NCI-H146 treated with DMSO at 0.1 percent for 48 hours (cell line): Measurements from ENCODE around the gene SLC6A3.
"Not testable (repeated sequence)": the region's sequence is repeated elsewhere in the genome, so short reads cannot be mapped to it uniquely, and the experiment has no call there.

Source experiments
- DNase-seq: peaks from one replicate; lab custom pipeline; 2025; ENCODE audit not compliant: unreplicated experiment; lab: John Stamatoyannopoulos, UW

Gene SLC6A3

DNA sequence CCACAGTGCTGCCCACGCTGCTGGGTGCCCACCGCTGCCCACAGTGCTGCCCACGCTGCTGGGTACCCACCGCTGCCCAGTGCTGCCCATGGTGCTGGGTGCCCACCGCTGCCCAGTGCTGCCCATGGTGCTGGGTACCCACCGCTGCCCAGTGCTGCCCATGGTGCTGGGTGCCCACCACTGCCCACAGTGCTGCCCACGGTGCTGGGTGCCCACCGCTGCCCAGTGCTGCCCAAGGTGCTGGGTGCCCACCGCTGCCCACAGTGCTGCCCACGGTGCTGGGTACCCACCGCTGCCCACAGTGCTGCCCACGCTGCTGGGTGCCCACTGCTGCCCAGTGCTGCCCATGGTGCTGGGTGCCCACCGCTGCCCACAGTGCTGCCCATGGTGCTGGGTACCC is 22.7 kb downstream of the SLC6A3 start:
- not testable (repeated sequence) for DNase-seq

DNA sequence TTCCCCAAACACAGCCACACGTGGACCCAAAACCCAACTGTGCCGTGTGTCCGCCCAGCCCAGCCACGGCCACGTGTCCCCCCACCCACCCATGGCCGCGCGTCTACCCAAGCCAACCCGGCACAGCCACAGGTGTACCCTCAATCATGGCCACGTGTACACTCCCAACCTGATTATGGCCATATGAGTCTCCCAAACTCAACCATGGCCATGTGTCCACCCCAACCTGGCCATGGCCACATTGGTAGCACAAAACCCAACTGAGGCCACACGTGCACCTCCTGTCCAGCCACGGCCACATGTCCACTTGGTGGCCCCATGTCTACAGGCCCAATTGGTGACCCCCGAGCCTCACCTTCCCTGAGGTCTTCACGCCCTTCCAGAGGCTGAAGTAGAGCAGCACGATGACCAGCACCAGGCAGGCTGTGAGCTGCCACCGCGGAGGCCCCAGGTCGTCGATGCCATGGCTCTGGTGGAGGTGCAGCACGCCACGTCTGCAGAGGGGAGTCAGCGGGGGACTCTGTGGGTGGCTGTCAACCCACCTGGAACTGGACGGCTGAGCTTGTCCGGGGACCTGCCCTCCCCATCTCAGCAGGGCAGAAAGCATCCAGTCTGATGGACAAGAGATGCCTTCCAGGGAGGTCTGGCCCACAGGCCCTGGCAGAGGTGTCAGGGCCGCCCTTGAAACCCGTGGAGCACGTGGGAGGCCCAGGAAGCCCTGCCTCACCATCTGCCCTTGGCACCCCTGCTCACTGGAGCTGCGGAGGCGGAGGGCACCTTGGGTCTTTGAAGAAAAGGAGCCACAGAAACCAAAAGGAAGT is 23.5 kb downstream of the SLC6A3 start:
- no peak for DNase-seq

DNA sequence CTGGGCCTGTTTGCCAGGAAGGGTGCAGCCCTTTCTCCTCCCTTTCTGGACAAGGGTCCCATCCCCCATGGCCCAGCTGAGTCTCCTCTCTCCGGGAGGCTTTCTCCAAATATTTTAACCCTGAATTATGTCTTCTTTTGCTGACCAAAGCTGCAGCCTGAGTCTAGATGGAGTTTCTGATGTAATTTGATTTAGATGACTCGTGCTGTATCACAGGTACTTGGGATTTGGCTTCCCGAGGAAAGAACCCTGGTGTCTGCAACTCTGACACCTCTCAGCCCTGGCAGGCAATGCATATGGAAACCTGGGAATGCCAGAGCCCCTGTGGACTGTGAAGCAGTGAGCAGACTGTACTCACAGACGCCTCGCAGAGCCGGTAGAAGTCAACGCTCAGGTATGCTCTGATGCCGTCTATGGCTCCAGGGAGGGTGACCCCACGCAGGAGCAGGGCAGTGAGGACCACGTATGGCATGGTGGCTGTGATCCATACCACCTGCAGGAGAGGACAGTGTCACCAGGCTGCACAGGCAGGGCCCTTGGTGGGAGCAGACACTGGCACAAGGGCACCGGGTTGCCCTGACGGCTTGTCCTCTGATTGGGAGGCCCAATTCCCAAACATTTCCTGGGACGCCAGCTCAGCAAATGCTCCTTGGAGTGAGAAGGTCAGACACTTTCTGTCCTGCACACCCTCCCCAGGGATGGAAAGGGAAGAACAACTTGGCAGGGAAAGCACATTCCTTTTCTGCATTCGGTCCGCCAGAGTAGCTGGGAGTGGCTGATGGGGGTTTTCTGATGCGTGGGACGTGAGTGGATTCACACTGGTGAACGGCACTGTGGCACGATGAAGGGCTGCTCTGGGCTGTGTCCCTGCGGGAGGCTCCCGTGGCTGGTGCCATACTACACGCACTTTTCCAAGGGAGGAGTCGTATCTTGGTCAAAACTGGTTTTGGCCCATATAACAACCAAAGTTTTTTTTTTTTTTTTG is 24.7 kb downstream of the SLC6A3 start:
- no peak for DNase-seq

DNA sequence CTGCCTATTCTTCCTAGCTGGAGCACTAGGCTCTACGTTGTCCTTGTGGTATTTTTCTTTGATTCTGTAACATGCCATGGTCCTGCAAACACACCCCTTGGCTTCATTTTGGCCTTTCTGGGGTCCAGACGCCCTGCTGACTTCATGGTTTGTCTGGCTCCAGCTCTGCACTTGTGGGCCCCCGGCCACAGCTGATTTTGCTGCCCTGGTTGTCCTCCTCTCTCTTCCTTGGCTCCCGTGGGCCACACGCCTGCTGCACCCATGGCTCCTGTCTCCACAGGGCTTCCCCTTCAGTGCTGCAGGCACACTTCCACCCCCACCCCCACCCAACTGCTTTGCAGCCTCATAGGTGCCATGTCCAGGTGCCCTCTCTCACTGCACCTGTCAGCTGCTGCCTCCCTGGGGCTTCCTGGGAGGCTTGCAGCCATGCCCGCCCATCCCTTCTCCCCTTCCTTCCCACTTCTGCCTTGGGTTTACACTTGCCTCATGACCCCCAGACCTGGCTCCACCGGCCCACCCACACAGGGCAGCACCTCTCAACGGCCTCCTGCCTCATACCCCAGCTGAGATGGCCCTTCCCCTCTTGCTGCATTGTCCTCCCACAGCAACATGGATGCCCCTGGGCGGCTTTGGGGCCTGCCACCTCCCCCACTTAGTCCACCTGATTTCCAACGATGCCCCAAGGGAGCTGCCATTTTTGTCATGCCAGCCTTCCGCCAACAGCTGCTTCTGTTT is 25.6 kb downstream of the SLC6A3 start:
- no peak for DNase-seq

DNA sequence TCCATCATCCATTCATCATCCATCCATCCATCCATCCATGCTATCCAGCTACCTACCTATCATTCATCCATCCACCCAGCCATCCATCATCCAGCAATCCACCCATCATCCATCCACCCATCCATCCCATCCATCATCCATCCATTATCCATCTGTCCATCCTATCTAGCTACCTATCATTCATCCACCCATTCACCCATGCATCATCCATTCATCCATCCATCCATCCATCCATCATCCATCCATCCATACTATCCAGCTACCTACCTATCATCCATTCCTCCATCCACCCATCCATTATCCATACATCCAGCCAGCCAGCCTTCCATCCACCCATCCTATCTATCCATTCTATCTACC is 26.3 kb downstream of the SLC6A3 start:
- no peak for DNase-seq

DNA sequence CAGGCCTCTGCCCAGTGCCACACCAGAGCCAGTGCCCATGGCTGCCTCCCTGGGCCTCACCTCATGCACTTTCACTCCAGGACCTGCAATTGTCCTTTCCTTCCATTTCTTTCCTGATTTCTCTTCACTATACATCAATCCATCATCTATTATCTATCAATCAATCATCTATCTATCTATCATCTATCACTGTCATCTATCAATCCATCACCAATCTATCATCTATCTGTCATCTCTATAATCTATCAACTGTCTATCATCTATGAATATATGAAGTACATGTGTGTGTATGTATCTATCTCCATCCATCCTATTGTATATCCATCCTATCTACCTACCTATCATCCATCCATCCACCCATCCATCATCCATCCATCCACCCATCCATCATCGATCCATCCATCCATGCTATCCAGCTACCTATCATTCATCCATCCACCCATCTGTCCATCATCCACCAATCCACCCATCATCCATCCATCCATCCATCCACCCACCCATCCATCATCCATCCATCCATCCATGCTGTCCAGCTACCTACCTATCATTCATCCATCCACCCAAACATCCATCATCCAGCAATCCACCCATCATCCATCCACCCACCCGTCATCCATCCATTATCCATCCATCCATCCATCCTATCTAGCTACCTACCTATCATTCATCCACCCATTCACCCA is 26.9 kb downstream of the SLC6A3 start:
- no peak for DNase-seq

DNA sequence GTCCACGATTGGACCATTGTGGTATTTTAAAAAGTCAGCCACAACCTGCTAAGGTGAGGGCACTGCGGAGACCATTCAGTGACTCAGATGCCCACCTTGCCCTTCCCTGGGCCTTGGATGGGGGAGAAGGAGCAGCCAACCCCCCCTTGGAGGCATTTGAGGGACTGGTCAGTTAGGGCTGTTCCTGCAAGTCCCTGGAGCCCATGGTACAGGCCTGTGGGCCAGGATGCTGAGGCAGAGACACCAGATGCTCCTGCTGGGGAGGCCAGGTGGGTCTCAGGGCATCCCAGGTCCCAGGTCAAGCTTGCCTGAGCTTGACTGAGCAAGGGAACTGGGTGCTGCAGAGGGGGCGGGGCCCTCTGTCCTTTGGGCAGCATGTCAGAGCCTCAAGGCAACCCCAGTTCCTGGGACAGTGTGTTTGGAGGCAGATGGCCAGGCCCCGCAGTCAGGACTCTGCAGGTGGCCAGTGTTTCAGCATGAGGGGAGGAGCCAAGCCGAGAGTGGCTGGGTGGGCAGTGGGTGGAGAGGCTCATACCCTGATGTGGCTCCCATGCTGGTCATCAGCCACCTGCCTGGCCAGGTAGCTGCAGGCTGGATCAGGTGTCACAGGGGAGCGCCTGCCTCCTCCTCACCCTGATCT is 27.5 kb downstream of the SLC6A3 start:
- peak; percentile 51 for DNase-seq

DNA sequence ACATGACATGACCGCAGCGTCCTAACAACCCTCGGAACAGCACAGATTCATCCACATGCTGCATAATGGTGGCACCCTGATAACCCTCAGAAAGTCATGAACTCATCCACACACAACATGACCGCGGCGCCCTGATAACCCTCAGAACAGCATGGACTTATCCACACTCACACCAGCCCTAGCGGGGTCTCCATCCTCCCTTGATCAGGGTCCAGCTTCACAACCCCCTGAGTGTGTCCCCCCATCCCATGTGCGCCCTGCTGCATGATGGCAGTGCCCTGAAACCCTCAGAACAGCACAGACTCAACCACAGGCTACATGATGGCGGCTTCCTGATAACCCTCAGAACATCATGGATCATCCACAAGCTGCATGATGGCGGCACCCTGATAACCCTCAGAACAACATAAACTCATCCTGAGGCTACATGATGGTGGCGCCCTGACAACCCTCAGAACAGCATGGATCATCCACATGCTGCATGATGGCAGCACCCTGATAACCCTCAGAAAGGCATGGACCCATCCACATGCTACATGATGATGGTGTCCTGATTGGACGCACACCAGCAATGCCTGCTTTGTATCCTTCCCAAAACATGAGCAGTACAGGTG is 28.3 kb downstream of the SLC6A3 start:
- DNase-seq, result no peak

DNA sequence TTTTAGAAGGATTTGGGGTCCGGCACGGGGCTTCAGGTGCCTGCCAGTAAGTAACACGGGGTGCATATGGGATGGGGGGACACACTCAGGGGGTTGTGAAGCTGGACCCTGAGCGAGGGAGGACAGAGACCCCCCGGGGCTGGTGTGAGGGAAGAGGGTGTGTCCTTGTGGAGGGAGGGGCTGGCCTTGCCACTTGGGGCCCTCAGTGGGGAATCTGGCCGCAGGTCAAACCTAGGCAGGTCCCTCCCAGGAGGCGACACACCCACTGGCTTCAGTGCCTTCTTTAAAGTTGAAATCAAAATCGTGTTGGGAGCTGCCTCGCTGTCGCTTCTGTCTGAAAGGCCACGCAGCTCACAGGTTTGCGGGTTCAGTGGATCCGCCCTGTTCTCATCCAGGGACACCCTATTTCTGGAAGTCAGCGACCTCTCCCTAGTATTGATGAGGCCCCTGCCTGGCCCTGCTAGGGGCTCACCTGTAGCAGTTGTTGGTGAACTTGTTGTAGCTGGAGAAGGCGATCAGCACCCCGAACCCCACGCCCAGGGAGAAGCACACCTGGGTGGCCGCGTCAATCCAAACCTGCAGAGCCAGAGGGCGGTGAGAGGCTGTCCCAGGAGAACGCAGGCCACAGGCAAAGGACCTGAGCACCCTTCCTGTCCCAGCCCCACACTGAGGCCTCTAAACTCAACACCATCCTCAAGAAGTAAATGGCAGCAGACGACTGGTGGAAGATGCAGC is 29.4 kb downstream of the SLC6A3 start:
- DNase-seq, result no peak

DNA sequence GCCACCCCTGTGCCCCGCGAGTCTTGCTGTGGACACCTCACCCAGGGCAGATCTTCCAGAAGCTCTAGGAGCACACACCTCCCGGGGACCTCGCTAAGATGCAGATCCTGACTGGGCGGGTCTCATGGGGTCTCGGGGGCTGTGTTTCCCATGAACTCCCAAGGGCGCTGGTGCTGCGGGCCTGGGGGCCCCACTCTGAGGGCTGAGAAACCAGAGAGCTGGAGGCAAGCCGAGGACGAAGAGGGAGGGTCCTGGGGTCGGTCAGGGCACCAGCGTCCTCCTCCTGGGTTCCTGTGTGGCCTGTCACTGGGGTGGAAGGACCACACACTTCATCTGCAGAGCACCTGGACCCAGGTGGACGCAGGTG is 30.2 kb downstream of the SLC6A3 start:
- no peak for DNase-seq

DNA sequence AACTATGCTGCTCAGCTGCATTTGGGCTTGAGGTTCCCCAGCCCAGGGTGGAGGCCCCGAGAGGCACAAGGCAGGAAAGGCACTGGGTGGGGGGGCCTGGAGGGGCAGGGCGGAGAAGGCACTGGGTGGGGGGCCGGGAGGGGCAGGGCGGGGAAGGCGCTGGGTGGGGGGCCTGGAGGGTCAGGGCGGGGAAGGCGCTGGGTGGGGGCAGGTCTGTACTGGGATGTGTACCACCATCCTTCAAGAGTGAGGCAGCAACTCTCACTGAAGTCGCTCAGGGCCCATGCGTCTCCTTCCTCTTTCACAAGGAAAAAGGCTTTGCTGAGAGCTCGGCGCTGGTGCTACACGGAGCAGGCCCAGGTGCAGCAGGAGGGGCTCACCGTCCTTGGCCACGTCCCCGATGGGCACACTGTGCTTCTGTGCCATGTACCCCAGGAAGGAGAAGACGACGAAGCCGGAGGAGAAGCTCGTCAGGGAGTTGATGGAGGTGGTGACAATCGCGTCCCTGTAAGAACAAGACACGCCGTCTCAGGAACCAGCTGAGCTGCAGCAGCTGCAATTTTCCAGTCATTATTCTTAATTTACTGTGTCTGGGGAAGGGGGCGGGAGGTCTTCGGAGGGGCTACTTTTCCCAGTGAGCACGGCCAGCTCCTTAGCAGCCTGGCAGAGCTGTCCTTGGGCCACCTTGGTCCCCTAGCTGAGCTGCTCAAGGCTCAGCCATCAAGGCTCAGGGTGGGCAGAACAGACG is 30.8 kb downstream of the SLC6A3 start:
- DNase-seq, result no peak

DNA sequence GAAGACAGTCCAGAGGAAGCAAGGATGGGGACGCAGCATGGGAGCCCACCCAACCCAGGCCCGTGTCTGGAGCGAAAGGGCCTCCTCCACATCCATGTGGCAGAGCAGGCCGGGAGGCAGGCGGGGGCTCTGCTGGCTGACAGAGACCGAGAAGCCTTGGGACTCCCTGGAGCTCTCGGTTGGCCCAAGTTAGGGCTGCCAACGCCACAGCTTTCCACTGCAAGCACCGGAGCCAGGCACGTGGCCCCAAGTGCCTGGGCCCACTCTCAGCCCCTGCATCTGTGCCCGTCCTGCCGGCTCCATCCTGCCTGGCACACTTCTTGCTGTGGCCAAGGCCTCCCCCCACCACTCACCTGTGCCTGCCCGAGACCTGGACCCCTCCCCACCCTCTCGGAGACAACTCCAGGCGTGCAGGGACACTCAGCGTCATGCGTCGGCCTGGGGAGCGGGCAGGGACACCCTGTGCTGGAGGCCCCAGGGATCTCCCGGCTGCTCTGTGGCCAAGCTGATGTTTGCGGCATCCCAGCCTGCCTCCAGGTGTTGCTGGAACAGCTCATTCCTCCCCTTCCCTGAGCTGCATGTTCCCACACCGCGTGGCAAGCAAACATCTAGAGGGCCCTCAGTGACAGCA is 31.5 kb downstream of the SLC6A3 start:
- no peak for DNase-seq

DNA sequence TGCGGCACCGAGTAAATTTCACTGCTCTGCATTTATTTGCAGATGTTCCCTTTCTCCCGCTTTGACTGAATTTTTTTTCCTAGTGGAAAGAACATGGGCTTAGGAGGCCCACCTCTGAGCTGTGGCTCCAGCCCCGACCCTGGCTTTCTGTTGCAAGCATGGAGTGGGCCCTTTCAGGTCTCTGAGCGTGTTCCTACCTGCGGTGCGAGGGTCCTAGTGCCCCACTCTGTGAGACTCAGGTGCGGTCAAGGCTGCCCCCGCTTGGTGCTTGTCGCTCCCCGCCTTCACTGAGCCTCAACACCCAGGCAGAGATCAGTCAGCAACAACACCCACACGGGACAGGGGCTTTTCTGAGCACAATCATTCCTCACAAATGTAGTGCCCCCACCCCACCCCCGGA is 32.0 kb downstream of the SLC6A3 start:
- DNase-seq, result no peak

DNA sequence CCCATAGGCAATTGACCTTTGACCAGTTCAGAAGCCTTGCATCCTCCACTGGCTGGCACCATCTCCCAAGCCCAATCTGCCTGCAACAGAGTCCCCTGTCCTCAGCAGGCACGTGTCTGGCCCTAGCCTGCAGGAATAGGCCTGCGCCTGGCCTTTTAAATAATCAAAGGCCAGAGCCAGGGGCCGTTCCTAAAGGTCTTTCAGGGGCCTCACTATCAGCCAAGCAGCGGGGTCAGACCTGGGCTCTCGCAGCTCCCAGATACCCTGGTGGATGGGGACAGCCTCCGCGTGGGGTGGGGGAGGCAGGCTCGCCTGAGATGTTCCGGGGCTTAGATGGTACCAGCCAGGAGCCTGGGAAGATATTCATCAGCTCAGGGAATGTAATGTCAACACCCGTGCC is 32.6 kb downstream of the SLC6A3 start:
- no peak for DNase-seq

DNA sequence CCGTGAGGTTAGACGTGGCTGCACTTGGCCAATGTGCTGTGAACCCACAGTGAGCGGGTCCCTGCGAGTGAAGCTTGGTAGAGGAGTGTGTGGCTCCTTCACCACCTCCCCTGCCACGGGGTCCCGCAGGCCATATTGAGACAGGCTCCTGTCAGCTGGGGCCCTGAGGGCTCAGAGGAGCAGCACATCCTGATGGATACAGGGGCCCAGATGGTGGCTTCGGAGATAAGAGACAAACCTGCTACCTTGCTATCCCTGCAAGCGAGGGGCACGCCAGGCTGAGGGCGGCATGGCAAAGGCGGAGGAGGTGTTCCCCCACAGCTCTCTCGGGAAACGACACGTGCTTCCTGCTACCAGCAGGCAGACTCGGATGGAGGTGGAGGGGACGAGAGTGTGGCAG is 33.1 kb downstream of the SLC6A3 start:
- DNase-seq, result no peak

DNA sequence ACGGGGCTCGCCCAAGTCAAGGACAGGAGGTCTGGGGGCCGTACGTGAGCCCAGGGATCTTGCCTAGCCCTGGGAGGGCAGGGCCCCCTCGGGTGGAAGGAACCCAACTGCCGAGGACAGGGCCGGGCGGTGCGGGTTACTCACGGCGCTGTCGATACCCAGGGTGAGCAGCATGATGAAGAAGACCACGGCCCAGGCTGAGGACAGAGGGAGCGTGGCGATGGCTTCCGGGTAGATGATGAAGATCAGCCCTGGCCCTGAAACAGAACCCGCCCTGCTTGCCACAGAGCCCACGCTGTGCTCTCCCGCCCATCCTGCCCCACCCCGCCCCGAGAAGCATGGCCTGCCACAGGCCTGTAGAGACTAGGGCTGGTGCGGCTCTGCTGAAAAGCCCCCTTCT is 34.1 kb downstream of the SLC6A3 start:
- DNase-seq, result no peak

DNA sequence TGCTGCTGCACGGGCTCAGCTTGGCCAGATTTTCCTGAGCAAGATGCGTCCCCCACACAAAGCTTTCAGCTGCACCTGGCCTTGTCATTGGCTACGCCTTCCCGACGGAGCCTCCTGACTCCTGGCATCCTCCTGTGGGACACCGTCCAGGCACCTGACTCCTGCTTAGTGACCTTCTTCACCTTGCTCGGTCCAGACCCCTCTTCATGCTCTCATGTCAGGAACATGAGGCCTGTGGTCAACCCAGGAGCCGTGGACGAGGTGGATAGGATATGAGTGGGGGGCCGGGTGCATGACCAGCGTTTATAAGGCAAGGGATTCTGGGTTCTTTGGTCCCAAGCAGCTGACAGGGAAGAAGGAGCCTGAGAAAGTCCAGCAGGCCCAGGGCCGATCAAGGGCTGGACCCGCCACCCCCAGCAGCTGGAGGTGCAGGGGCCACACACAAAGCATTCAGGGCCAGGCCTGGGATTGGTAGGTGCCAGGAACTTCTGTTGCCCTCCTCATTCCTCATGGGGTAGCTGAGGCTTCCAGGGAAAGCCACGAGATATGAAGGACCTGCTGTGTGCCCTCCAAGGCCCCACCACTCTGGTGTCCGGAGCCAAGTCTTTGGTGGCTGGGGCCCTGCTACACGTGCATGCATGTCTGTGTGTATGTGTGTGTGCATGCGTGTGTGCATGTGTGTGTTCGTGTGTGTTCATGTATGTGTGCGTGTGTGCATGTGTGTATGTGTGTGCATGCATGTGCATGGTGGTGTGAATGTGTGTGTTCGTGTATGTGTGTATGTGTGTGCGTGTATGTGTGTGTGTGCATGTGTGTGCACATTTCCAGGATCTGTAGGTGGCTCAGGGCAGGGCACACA is 34.9 kb downstream of the SLC6A3 start:
- DNase-seq, result no peak
